Epidermal melanocyte (primary cell): ENCODE results near the gene MGMT.

Source experiments
- DNase-seq: peaks from one replicate; pipeline ENCODE4 v3.0.0; 2011; ENCODE audit warnings: low spot score; ENCODE audit not compliant: insufficient read length

The MGMT gene

DNA sequence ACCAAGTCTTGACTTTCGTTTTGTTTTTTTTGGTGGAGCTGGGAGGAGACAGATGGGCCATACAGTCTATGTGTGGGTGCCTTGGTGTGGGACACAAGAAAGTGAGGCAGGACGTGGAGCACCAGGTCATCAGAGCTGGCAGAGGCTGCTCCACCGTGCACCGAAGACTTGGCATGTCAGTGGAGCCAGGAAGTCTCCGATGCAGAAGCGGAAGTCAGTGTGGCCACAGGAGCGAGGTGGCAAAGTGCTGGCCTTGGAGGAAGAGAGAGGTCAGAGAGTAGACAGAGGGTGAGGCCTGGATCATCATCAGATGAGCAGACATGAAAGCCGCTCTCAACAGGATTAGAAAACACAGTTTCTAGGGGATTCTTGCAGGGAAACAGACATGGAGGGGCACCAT lies 116.8 kb downstream of the MGMT start:
- DNase-seq = no peak

DNA sequence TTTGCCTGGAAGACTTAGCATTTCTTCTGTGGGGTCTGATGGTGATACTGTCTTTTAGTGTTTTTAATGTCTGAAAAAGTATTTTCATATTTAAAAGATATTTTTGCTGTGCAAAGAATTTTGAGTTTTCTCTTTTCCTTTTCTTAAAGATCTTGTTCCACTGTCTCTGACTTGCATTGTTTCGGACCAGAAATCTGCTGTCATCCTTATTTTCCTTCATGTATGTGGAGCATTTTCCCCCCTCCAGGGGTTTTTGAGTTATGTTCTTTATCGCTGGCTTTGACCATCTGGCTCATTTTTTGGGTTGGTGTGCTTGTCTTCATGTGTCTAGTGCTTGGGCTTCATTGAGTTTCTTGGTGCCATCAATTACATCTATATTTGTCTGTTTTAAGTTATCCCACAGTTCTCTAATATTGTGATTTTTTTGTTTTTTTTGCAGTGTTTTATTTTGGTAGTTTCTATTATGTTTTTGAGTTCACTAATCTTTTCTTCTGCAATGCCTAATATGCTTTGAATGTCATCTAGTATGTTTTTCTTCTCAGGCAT lies 119.9 kb downstream of the MGMT start:
- no peak for DNase-seq

DNA sequence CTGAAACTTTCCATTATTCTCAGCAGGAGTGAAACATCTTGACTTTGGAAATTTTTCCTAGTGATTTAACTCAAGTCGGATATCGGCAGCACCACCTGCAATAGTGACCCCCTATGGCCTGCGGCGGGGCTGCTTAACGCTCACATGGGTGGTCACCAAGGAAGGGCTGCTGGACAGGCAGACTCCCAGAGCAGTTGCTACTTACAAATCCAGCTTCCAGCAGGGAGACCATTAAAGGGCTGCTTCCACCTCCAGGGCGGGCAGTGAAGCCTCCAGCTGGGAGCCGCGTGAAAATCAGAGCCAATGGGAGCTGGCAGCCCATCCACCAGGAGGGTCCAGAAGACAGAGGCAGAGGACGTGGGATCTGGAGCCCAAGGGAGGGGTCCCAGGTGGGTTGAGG lies 122.5 kb downstream of the MGMT start:
- no peak for DNase-seq

DNA sequence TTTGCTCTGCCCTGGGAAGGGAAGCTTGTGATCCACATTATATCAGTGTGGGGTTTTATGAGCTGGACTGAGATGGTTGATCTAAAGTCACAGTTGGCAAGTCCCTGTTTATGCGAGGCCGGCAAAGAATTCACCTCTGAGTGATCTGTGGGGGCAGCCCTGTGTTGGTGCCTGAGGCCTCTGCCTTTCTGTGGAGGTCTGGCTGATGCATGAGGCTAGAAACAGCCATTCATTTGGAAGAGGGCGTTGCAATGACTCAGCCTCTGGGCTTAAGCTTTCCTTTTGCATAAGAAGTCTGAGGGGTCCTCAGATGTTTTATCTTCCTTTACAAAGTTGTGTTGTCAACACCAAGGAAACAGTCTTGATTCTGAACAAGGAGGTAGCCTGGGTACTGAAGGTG lies 126.9 kb downstream of the MGMT start:
- no peak for DNase-seq

DNA sequence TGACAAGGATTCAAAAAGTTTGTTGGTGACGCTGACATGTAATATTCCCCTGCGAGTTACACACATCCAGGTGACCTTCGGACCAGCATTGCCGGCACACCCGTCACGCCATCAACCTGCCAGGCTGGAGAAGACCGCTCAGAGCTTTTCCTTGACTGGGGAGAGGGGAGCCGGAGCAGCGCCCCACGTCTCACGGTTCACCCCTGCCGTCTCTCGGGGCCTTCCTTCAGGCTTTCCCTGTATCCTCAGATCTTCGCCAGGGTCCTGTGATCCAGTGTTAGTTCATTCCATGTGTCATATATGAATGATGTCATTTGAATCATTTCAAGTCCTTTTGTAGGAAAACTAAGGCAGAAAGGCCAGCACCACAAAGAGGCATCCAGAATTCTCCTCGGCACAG lies 127.8 kb downstream of the MGMT start:
- DNase-seq = no peak

DNA sequence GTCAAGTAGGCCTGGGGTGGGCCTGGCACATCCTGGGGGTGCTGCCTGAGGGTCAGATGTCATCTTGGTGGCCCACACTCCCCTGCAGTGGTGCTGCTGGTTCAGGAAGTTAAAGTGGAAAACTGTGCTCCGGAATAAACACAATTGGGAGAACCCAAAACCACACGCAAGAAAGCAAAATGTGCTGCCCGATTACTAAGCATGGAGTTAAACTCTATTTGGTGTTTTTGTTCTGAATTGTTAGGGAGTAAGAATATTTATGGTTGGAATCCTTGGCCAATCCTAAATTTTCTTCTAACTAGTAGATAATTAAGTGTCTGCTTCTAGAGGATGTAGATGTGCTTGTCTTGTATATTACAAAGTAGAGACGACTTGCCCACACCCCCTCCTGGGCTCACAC lies 131.4 kb downstream of the MGMT start:
- no peak for DNase-seq

DNA sequence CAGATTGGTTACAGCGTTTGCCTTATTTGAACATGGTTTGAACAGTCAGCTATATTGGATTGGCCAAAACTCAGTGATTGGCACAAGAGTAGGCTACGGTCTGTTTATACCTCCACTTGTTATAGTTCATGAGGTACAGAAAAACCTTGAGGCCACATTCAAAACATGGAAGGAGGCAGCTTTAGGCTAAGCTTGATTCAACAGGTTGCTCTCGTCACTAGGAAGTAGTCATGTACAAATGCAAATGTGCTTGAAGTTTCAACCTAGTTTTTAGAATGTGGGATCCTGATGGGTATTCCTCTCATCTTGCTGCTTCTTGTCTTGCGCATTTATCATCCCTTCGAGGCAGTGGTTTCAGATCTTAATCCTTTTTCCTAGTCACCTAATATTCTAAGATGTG lies 132.1 kb downstream of the MGMT start:
- no peak for DNase-seq

DNA sequence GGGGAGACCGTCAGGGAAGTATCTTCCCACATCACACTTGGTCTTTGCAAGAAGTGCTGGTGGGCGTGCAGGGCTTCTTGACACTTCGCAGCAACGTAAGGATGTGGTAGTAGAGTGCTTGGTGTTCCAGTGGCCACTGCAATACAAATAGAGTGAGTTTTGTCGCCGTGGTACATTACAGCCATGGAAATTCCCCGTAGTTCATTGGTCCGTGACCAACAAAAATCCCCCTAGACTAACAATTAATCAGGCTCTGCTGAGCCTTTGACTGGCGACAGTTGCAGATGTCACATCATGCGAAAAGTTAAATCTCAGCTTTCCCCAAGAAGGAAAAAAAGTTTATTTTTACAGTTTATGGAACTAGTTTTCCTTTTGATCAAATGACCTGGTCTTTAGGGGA lies 134.7 kb downstream of the MGMT start:
- no peak for DNase-seq

DNA sequence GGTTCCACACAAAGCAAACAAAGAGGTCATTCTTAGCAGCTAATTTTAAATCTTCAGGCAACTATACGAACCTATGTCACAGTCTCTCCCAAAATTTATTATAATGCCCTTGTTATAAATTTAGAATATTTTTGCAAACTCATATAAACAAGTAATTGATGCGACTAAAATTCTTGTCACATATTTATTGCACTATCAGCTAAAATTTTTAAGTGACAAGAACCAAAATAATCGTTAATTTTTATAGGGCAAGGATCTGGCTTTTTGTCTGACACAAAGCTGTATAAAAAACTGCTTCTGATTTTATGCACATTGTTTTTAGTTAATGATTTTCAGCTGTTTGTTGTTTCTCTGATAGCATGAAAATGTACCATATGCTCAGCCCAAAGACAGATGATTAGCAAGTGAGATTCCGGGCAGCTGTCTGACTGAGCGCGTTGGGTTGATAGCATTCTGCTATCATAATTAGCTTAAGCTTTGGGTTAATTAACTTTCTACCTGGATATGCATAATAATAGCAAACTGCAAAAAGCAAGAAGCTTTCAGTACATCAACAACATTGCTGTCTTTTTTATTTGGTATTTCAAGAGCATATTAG lies 136.0 kb downstream of the MGMT start:
- DNase-seq = no peak

DNA sequence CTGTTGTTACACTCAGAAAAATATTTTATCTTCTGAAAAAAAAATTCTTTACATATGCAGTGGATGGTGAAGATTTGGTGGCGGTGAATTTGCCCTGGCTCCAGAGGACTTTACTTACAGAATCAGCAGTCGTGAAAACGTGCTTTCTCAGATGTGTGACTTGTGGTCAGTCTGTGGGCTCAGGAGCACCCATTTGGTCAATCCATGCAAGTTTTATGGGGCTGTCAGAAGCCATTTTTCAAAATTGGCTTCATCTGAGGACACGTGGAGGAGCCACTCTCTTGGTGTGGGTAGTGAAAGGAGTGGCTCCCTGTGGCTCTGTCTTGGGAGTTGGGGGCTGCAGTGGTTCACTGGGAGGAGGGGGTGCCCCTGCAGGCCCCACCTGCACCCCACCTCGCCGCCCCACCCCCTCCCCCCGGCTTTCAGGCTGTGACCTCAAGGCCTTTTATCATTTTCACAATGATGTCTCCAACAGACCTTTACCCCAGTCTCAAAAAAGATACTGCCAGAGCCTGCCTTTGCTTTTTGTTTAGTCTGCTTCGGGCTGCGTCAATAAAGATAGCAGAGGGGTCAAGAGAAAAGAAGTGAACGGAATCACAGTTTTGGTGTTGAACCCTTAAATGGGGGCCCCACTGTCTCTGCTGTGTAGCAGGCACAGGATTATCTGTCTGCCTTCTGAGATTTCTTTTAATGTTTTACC lies 137.4 kb downstream of the MGMT start:
- no peak for DNase-seq

DNA sequence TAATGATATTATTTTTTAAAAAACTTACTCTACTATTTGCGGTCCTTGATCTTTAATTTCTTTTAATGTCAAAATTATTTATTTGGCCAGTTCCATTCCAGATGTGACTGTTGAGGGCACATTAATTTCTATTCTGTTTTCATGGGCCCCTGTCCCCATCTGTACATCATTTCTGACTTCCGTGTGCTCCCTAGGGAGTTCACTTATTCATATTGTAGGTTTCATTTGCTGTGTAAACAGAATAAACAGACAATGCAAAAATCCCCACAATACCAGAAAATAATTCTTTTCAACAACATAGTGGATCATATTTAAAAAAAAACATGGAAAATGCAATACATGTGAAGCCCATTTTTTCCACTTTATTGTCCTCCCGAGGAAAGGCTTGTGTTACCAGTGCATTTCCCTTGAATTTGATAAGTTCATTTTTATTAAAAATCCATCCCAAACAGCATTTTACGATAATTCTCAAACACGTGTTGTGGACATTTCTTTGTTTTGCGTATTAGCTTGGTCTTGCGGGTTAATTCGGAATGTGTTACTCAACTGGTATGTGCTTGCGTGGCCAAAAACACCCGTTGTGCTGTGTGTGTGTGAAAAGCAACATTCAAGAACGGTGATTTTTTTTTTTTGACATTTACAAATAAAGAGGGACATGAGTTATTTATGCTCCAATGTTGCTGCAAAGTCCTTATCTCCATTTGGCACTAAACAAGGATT lies 138.4 kb downstream of the MGMT start:
- no peak for DNase-seq

DNA sequence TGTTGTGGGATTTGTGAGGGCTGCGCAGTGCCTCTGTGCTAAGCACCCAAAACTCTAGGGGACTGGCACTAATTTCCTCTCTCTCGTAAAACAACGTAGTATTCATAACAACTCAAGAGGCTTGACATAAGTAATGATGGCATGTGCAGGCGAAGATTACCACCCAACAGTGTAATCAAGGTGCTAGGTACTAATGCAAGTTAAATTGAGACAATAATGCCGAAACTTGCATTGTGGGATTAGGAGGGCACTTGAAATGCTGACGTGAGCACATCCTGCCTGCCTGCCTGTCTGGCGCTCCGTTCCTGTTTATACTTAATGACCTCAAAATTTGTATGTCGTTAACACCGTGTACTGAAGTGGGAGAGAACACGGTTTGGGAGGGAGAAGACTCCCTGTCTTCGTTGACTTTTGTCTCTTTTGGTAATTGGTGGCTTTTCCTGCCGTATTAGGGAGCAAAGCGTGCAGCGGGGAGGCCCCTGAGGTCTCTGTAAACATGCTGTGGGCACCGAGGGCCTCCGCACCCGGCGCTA lies 139.0 kb downstream of the MGMT start:
- no peak for DNase-seq

DNA sequence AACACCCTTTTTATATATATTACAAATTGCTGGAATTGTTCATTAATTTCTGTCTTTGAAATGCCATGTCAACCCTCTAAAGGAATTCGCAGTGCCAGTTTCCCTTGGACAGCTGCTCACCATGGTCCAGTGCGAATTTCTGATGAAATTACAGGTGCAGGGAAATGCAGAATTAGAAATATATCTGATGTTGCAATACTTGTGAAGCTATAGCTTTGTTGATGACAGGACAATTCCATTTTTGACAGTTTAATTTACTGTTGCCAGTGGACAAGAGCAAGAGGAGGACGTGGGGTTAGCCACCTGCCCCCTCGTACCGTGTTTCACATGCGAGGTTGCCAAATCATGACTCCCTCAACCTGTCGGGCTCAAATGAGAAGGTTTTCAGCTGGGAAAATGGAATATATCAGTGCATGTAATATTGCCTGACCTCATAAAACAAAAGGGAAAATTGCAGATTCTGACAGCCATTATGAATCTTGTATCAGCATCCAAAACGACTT lies 140.6 kb downstream of the MGMT start:
- no peak for DNase-seq

DNA sequence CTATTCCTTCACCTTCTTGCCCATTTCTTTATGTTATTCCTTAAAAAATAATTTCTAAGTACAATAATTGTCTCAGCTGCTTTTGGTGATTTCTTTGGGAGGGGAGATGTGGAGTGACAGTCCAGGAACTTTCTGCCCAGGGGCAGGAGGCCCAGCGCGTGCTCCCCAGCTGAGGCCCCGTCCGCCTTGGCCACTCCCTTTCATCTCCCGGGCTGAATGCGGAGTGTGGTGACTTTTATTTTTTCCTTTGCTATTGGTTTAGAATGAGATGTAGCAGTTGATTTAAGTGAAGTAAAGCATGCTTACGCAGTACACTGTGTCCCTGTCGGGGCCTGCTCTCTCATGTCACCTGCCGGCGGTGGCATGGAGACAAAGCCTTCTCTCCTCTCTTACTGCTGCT lies 141.6 kb downstream of the MGMT start:
- DNase-seq = no peak

DNA sequence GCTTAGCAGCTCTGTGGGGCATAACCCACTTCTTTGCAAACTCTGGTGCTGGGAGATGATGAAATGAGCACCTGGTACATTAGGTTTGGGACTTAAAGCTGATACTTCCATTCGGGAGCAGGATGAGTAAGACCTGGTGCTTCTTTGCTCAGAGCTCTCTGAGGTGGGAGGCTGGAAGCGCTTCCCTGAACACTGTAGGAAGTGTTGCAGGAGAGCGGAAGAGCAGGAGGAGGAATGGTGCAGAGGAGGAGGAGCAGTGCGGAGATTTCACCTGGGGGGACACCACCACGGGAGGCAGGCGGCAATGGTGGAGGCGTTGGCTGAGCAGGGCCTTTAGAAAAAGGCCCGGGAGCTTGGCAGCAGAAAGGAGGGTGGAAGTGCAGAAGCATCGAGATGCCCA lies 142.5 kb downstream of the MGMT start:
- no peak for DNase-seq

DNA sequence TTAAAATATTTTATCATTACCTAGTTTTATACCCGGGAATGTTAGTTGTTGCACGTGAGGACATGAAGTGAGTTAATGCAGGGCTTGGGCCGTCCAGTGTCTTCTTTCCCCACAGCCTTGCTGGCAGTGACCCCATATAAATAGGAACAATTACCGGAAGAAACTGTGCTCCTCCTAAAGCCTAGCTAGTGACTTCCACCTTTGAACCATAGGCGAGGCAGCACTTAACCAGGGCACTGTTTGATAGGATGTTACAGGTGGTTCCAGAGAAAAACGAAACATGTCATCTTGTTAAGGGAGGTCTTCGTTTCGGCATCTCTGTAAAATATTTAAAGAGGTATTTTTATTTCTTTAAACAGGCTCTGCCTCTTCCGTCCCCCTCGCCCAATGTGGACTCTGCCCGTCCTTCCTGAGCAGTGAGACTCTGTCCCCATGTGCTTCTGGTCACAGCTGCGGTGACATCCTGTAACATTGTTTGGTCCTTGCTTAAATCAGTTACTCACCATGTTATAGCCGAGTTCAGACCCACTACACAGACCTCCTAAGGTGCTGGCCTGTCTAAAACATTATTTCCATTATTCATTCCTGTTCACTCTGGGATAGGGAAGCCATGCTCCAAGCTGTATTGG lies 145.6 kb downstream of the MGMT start:
- no peak for DNase-seq

DNA sequence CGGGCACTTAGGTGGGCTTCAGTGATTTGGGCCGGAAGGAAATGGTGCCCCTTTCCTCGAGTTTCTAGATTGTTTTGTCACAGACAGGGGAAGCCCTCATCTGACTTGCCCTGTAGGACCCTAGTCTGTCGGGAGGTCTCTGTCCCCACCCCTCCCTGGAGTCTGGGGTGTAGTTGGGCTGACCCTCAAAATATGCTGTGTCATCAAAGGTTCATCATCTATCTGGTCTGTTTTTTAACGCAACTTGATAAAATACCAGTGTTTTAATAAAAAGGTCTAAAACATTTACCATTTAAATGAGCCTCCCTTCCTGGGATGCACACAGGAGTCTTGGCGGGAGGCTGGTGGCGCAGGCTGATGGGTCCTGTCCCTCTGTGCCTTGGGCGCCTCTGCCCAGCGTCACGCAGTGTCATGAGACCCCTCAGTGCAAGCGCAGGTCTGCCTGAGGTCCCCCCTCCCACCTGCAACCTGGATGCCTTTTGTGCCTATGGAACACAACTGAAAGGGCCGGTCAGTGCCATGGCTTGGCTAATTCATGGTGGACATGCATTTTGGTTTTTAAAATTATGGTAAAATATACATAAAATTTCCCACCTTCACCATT lies 146.4 kb downstream of the MGMT start:
- no peak for DNase-seq

DNA sequence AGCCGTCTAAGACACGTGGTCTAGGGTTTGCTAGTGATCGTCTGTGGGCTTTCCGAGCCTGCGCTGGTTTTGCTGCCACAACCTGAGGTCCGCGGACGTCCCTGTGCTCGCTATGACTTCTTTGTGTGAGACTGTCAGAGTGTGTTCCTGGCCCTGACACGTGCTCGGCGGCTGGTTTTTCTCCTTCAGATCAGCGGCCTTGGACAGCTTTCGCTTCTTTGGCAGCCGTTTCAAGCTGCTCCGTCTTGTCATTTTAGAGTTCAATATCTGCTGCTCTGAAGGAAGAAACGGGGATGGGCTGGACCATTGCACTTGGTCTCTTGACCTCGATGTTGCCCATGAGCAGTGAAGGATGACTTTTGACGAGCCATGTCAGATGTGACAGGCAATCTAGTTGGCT lies 147.3 kb downstream of the MGMT start:
- DNase-seq = no peak

DNA sequence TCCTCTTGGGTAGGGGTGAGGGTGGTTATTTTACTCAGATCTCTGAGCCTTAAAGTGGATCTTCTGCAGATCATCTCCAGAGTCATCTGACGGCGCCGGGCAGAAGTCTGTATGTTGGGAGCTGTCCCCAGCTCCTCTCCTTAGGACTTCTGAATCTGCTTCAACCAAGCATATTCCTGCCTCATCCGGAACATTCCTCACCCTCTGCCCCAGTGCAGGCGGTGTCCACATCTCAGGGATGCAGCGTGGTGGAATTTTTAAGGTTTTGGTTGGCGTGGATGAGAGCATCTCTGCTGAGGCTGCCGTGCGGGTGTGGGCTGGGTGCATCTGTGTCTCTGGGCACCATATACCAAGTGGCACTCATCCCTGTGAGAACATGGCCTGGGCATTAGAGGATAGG lies 148.3 kb downstream of the MGMT start:
- no peak for DNase-seq

DNA sequence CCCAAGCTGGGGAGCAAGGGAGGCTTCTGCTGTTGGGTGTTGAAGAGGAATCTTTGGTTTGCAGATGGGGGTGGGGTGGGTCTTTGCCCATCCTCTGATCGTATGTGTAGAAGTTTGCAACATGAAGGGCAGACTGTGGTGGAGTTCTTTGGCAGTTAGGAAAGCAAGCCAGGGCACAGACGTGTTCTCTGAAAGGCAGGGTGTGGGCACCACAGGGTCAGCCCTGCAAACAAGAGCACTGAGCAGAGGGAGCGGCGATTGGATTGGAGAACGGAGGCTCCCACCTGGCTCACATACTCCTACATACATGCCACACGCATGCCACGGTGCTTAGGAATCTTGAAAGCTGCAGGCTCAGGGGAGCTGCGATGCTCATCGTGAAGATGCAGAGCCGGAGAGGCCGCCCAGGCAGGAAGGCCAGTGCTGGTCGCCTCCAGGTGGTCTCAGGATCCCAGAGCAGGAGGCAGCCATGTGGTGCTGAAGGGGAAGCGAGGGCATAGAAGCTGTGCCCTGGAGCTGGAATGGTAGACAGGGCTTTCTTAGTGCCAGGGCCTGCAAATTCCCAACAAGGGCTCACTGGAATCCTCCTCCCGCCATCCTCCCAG lies 149.0 kb downstream of the MGMT start:
- DNase-seq = no peak

DNA sequence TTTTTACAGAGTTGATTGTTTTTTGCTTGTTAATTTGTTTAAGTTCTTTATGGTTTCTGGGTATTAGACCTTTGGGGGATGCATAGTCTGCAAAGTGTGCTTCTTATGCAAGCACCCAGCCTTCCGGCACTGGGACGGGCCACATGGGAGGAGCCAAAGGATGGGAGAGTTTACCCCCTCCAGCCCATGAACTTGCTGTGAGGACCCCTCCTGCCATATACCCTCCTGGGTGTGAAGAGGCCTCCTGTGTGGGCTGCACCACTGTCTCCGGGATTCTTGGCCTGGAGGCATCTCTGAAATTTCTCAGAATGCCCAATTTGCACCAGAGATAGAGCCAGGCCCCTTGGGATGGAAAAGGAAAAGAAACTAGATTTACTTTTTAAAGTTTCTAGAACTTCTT lies 150.7 kb downstream of the MGMT start:
- no peak for DNase-seq
